Activated CD4-positive, alpha-beta T cell treated with anti-CD3 and anti-CD28 coated beads for 24 hours (primary cell): ENCODE results near the gene P2RY8.
"Not testable (repeated sequence)": the region's sequence is repeated elsewhere in the genome, so short reads cannot be mapped to it uniquely, and the experiment has no call there.

Experiments used
- DNase-seq, 2 donors: peaks; one replicate each; pipeline ENCODE4 v3.0.0-alpha.2; 2020; ENCODE audit warnings: low read depth in 2 of 2

Gene P2RY8

DNA sequence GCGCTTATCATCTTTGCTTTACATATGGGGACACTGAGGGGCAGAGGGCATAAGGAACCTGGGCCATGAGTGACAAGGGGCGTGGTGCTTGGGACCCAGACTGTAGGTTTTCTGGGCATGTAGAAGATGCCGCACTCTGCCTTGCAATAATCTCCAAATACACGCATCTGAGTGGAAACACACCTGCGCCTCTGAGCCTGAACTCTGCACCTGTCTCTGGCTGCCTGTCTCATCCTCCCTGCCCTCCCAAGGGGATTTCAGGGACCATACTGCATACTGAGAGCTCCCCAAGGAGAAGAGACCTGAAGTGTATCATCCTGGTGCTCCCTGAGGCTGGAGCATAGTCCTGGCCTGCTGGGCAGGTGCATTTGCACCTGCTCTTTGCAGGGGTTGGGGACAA, 49.6 kb downstream of the P2RY8 start:
- no peak for DNase-seq

DNA sequence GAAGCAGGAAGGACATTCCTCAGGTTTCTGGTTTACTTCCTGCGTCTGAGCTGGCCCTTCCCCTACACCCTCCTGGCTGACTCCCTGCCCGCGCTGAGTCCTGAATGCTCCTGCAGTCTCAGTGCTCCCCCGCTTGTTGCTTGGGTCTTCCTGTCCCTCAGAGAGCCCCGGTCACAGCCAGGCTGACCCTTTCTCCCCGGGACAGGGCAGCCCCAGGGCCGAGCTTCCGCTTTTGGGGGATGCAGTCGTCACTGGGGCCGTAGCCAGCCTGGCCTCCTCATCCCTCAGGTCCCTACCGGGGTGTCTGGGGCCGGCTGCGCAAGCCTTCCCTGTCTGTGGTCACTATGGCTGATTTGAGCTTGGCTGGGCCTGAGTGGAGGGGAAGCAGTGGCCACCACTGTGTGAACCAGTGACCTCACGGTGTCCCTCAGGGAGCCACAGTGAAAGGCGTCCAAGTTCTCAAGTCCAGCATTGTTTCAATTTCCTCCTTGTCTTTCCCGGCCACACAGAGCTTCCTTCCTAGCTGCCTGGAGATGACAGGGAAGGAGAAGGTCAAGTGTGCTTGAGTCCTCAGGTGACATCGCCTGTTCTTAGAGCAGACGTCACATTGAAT, 50.1 kb downstream of the P2RY8 start:
- no peak for DNase-seq

DNA sequence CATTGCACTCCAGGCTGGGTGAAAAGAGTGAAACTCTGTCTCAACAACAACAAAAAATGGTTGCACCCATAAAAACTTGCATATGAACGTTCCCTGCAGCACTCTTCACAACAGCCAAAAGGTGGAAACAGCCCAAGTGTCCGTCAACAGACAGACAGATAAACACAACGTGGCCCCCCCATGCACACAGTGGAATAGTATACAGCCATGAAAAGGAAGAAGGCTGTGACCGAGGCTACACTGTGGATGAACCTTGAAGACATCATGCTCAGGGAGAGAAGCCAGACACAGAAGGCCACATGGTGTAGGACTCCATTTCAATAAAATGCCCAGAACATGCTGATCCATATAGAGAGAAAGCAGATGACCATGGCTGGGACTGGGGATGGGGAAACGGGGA, 50.8 kb downstream of the P2RY8 start:
- no peak for DNase-seq

- no peak for DNase-seq
Measured at GRCh38 chrX:1485033-1485432, 52.0 kb downstream of the P2RY8 start.

- no peak for DNase-seq
Measured at GRCh38 chrX:1484638-1485019, 52.4 kb downstream of the P2RY8 start.

GRCh38 chrX:1483843-1484637, 52.9 kb downstream of the P2RY8 start:
- DNase-seq, result no peak

- DNase-seq, result not testable (repeated sequence)
Measured at GRCh38 chrX:1482530-1482928, 54.5 kb downstream of the P2RY8 start.

GRCh38 chrX:1481636-1482529, 55.1 kb downstream of the P2RY8 start:
- peak; percentile 57 for DNase-seq

- DNase-seq, result no peak
Measured at GRCh38 chrX:1480082-1480785, 56.8 kb downstream of the P2RY8 start.

DNA sequence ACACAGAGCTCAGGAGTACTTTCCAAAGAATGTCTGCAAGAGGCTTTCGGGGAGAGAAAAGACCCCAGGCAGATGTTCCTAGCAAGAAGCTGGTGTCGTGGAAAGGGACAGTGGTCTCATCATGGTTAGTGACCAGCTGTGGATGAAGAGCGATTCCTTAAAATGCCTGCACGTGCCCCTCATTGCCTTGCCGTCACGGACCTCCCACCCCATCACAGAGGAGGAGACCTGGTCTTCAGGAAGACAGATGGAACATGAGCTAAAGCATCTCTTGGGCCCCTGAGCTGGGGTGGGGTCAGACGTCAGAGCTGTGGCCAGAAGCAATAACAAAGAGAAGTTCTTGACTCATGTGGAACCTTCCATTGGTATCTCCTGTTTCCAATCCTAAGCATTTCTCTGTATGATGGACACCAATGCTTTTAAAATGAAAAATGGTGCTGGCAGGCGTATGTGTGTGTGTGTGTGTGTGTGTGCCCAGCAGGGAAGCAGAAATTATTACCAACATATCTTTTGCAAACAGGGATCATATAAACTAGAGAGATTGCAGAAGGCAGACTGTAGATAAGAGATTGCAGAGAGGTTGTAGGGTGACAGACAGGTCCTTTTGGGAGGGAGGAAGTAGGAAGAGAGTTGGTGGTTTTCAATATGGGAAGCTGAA, 59.1 kb downstream of the P2RY8 start:
- no peak for DNase-seq

- no peak for DNase-seq
Measured at GRCh38 chrX:1477229-1477628, 59.8 kb downstream of the P2RY8 start.

GRCh38 chrX:1476682-1477081, 60.3 kb downstream of the P2RY8 start:
- no peak for DNase-seq

DNA sequence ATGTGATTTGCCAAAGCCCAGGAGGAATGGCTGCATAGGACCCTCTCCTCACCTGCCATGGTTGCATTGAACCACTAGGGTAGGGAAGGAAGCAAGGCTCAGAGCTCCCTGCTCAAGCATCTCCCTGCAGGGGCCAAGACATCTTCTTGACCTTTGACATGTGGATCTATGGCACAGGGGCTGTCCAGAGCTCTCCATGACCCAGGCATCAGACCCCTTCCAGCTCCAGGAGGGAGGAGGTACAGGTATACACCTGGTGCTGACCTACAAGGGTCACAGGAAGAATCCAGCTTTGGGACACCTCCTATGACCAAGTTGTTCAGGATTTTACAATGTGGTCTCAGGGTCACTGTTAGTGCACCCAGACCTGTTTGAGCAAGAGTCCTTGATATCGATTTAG, 61.1 kb downstream of the P2RY8 start:
- no peak for DNase-seq

GRCh38 chrX:1475481-1475880, 61.5 kb downstream of the P2RY8 start:
- DNase-seq, result no peak

DNA sequence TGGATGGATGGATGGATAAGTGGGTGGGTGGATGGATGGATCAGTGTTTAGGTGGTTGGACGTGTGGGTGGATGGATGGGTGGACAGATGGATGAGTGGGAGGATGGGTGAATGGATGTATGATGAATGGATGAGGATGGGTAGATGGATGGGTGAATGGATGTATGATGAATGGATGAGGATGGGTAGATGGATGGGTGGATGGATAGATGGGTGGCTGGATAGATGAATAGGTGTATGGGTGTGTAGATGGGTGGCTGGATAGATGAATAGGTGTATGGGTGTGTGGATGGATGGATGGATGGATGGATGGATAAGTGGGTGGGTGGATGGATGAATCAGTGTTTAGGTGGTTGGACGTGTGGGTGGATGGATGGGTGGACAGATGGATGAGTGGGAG, 62.4 kb downstream of the P2RY8 start:
- not testable (repeated sequence) for DNase-seq

DNA sequence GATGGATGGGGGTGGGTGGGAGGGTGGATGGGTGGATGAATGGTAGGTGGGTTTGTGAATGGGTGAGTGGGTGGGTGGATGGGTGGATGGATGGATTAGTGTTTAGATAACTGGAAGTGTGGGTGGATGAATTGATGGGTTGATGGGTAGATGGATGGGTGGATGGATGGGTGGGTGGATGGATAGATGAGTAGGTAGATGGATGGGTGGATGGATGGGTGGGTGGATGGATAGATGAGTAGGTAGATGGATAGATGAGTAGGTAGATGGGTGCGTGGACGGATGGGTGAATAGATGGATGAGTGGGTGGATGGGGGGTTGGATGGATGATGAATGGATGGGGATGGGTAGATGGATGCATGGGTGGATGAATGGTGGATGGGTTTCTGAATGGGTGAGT, 64.0 kb downstream of the P2RY8 start:
- no peak for DNase-seq

DNA sequence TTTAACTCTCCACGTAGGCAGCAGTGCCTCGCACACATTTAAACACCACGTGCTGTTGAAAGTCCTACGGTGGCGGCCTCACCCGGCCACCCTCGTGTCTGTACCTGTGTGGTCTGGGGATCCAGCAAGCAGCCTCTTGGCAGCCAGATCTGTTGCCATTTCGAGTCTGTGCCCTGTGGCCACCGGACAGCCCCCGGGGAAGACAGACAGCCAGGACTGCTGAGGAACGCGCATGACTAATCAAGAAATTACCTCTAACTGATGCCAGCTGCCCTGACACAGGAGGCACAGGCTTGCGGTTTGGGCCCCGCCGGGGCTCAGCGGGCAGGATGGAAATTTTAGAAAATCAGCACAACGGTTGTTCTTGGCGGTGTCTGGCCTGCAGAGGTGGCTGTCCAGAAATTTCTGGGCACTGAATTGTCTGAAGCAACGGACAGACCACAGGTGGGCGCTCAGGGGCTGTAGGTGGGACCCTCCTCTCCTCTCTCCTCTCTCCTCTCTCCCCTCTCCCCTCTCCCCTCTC, 68.7 kb downstream of the P2RY8 start:
- peak; percentile 63 for DNase-seq

GRCh38 chrX:1466971-1467561, 69.9 kb downstream of the P2RY8 start:
- DNase-seq, result no peak

GRCh38 chrX:1466232-1466661, 70.7 kb downstream of the P2RY8 start:
- DNase-seq, result no peak
